Pulmonary artery endothelial cell (primary cell): ENCODE data around the gene RAPGEF1. TPM values are rescaled to one million over a fixed set of nuclear protein-coding genes. Genes with fewer than 3 reads are reported as not detected.

ENCODE experiments used
- DNase-seq: peaks from one replicate; pipeline ENCODE4 v3.0.0-alpha.2; 2011; ENCODE audit warnings: low read depth, low spot score
- total RNA-seq: library from RNA; depleted of rRNA; stranded (reverse); fragments of >200 nt; gene quantifications from 2 replicates; pipeline ENCODE4 v1.2.3, GENCODE V29; 2014

RAPGEF1 gene
- total RNA-seq, 1 donor from 2014 or later, result 49.3 TPM

- no peak for DNase-seq
Measured at GRCh38 chr9:131650254-131650653, 89.6 kb downstream of the RAPGEF1 start.

GRCh38 chr9:131649646-131650045 lies 90.2 kb downstream of the RAPGEF1 start:
- no peak for DNase-seq

DNA sequence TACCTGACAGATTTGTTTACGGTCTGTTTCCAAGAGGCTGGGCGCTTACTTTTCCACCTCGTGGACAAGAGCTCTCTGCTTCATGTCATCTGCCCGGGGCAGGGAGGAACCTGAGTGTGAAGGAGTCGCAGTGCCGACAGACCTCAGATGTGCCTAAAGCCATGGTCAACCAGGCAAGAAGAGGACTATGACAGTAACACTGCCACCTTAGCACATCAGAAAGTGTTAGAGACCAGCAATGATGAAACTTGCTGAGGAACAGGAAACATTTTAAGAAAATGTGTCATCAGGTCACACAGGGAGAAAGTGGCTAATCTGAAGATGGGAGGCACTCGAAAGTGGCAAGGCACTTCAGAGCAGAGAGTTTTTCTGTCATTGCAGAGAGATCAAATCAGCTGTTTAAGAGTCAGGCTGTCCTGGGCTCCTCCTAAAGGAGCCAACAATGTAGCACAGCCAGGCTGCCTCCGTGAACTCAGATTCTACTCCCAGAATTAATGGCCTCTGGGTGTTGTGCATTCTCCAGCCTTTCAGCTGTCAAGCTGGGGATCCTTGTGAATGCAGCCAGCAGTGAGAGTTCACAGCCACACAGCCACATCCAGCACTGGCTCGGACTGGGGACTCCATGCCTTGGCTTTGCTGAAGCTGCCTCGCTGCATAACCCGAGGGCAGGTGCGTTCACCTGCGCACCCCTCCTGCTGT lies 94.6 kb downstream of the RAPGEF1 start:
- no peak for DNase-seq

DNA sequence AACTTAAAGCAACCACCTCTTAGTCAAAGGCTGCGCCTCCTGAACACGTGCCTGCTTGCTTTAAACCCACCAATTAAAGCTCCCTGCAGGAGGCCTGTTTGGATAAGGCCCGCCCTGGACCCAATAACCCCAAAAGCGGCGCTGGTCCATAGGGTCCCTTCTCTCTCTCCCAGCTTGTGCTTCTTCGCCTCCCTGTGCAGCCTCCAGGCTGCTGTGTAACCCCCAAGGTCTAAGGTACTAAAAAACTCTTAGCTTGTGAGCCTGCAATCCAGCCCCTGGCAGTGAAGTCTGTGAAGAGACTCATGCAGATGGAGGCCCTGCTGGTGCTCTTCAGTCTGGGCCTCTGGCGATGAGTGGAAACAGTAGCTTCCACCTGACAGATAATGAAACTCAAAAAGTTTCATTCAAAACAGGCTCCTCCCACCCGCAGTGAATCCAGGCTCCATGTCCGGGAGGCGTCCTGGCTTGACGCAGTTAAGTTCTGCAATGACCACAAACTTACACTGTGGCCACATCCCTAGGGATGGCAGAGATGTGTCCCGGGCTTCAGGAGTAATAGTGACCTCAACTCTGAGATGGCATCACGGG lies 97.3 kb downstream of the RAPGEF1 start:
- DNase-seq, result no peak

GRCh38 chr9:131641618-131642495 lies 98.0 kb downstream of the RAPGEF1 start:
- no peak for DNase-seq

- no peak for DNase-seq
Measured at GRCh38 chr9:131640438-131641137, 99.3 kb downstream of the RAPGEF1 start.

GRCh38 chr9:131639769-131640437 lies 100.0 kb downstream of the RAPGEF1 start:
- DNase-seq, result no peak

DNA sequence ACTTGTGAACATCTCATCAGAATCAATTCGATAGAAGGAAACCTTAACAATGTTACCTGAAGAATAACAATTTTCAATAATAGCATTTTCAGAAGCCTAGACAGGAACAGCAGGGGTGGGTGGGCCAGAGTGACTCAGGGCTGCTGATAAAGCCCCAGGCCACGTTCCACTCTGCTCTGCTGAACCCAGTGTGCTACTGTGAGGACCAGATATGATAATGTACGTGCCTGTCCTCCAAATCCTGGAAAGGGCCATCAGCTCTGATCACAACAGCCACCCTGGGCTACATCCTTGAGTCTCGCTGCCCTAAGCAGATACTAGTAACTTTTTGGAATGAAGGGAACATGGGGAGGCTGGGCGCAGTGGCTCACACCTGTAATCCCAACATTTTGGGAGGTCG lies 103.3 kb downstream of the RAPGEF1 start:
- DNase-seq, result no peak

DNA sequence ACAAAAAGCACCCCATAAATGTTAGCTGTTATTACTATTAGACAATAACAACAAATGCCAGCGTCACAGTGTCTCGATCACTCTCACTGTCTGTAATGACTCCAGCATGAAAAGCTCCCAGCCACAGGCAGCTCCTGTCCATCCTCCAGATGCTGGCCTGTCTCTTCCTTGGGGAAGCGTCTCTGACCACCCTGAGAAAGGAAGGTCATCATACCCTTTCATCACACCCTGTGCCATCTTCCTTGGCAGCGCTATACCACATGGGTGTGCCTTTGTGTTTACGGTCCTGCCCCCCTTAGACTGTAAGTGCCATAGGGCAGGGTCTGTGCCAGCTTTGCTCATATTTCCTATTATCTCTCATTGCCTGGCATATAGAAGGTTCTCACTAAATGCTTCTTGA lies 104.0 kb downstream of the RAPGEF1 start:
- no peak for DNase-seq

DNA sequence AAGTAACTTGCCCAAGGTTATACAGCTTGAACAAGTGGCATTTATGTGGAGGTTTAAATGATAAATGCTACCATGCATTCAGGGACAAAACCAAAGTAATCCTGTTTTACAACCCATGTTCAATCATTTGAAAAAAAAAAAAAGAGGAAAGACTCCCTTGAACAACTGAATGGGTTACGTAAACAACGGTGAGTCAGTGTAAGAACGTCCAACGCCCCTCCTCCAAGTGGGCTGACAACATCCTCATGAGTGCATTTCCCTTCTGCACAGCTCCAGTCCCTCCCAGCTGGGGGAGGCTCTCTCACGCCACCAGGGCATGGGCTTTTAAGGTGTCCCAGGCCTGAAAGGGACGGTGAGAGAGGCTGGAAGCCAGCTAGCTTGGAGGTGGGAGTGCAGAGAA lies 104.6 kb downstream of the RAPGEF1 start:
- DNase-seq, result peak; percentile 98

GRCh38 chr9:131633491-131634031 lies 106.3 kb downstream of the RAPGEF1 start:
- no peak for DNase-seq

DNA sequence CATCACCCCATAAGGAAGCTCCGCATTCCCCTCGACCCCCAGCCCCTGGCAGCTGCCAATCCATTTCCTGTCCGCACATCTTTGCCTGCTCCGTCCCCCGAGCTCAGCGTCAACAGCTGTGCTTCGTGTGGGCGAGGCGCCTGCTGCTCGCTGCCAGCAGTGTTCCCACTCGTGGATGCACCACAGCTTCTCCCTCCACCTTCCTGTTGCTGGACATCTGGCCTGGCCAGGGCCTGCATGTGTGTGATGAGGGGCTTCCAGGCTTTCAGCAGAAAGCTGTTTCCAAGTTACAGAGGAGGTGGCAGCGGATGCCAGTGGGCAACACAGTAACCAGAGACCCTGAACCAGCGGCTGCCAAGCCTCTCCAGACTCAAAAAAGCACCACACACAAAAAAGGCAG lies 108.6 kb downstream of the RAPGEF1 start:
- DNase-seq, result no peak

GRCh38 chr9:131630205-131630831 lies 109.6 kb downstream of the RAPGEF1 start:
- DNase-seq, result no peak

DNA sequence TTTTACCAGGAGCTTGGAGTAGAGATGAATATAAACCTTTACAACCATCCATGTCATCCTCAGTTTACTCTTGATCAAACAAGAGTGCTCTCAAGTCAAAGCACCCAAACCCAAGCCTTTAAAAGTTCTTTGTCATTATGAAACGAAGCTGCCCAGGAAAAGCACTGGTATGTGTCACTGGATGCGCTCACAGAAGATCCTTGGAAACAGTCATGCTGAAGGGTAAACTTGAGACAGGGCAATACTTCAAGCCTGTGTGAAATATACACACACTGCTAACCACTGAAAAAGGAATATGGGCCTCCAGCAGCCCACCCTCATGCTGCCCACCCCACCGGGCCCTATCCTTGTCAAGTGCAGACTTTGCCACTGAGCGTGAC lies 110.1 kb downstream of the RAPGEF1 start:
- DNase-seq, result no peak

- no peak for DNase-seq
Measured at GRCh38 chr9:131629226-131629500, 110.7 kb downstream of the RAPGEF1 start.

DNA sequence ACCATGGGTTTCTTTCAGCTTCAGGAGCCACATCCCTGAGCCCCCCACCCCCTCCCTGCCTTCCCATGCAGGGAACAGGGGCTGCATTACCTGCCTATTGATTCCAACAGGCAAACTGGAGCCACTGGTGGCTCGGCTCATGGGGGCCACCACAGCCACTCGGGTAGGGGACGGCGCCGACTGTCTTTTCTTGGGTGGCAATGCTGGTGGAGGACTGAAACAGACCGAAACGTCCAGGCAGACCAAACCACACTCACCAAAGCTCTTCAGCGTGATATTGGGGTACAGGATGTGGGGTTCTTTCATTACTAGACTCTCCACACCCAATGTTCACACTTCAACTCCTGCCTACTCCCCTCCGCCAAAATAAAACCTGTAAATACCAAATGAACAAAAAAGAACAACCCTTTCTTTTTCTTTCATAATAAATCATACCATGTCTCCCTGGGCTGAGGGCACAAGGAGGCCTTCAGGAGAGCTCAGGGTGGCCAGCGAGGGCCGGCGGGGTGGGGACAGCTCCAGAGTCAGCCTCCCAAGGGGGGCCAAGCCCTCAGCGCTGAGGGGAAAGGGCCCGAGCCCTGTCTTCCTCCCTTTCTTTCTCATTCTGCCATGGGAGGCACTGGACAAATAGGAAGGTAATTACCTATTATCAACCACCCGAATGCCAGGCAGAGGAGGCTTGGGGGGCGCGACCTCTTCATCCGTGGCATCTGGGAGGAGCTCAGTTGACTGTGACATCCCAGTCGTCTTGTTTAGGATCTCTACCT lies 111.2 kb downstream of the RAPGEF1 start:
- no peak for DNase-seq

DNA sequence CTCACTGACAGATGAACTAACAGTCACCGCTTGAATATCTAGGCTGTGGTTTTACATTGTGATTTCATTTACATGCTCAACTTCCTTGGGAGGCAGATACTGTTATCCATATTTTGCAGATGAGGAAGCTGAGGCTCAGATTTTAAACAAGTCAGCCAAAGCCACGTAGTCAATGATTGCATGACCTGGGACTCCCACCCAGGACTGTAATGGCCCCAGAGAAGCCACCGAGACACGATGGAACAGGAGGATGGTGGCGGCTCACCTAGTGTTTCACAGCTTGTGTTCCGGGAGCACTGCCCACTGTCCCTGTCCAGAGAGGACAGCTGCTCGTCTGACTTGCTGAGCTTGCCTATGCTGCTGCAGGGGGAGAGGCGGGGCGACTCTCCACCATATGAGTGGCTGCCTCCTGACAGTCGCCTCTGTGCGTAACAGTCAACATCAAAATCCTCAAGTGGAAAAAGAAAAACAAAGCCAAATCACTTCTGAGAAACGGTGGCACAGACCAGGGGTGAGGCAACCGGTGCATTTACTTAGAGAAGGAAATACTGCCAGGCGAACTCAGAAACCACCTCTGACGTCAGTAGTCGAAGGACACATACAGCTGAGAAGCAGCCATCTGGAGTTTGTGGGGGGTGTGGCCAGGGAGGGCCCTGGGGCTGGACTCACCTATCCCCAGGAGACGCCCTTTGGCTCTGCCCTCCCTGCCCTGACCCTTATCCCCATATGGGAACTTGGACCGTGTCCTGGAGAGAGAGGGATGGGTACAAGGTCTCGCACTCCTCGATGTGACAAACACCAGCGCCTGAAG lies 112.0 kb downstream of the RAPGEF1 start:
- no peak for DNase-seq

- DNase-seq, result no peak
Measured at GRCh38 chr9:131627326-131627647, 112.6 kb downstream of the RAPGEF1 start.
